GM23338 (cell line): ENCODE measurements around the gene SMARCA2. TPM values are rescaled to one million over a fixed set of nuclear protein-coding genes. Genes with fewer than 3 reads are reported as not detected.

Experiments
- ATAC-seq: fragments of 200-7000 bp; cut with Tn5 transposase; 3 replicates; pipeline ENCODE4 v1.9.1; 2020
- DNase-seq: peaks from one replicate; pipeline ENCODE4 v3.0.0-alpha.2; 2015; ENCODE audit warnings: low spot score
- H2AFZ ChIP-seq: fragments of 200-600 bp; sonication (generic); 2 replicates; pipeline ENCODE4 v1.8.0; 2016; ENCODE audit warnings: antibody characterized with exemption, mild to moderate bottlenecking, moderate library complexity
- H3F3A ChIP-seq: fragments of 200-600 bp; sonication (generic); replicated peaks from 2 replicates; pipeline ENCODE4 v1.8.0; 2017; ENCODE audit warnings: antibody characterized with exemption, mixed run types, low read depth
- H3K27ac ChIP-seq: fragments of 200-600 bp; sonication (generic); 2 replicates; pipeline ENCODE4 v1.6.1; 2016; ENCODE audit warnings: low read depth
- H3K27me3 ChIP-seq: fragments of 200-600 bp; sonication (generic); 2 replicates; pipeline ENCODE4 v1.8.0; 2016; ENCODE audit warnings: mild to moderate bottlenecking, mixed run types, moderate library complexity; ENCODE audit not compliant: insufficient read depth
- H3K36me3 ChIP-seq: fragments of 200-600 bp; sonication (generic); 2 replicates; pipeline ENCODE4 v1.8.0; 2016; ENCODE audit warnings: mild to moderate bottlenecking; ENCODE audit not compliant: insufficient read depth
- H3K4me1 ChIP-seq: fragments of 200-600 bp; sonication (generic); 2 replicates; pipeline ENCODE4 v1.8.0; 2016; ENCODE audit warnings: mild to moderate bottlenecking, moderate library complexity; ENCODE audit not compliant: insufficient read depth
- H3K4me2 ChIP-seq: fragments of 200-600 bp; sonication (generic); 2 replicates; pipeline ENCODE4 v1.7.1; 2017; ENCODE audit warnings: mixed run types
- H3K4me3 ChIP-seq: fragments of 200-600 bp; sonication (generic); 2 replicates; pipeline ENCODE4 v1.6.1; 2016; ENCODE audit warnings: mixed run types
- H3K79me2 ChIP-seq: fragments of 200-600 bp; sonication (generic); replicated peaks from 2 replicates; pipeline ENCODE4 v1.8.0; 2017; ENCODE audit warnings: mild to moderate bottlenecking; ENCODE audit not compliant: insufficient read depth
- H3K9me2 ChIP-seq: fragments of 200-600 bp; sonication (generic); 2 replicates; pipeline ENCODE4 v1.8.0; 2017; ENCODE audit not compliant: insufficient read depth
- H4K20me1 ChIP-seq: fragments of 200-600 bp; sonication (generic); replicated peaks from 2 replicates; pipeline ENCODE4 v1.8.0; 2017; ENCODE audit warnings: mild to moderate bottlenecking; ENCODE audit not compliant: insufficient read depth
- H3K27ac Mint-ChIP-seq: 2 replicates; pipeline ENCODE4 v1.8.0; 2020; ENCODE audit warnings: inconsistent platforms, mild to moderate bottlenecking, moderate library complexity, mixed read lengths
- H3K27me3 Mint-ChIP-seq: 3 replicates; pipeline ENCODE4 v1.8.0; 2022; ENCODE audit warnings: low read depth, mild to moderate bottlenecking, moderate library complexity, mixed read lengths, inconsistent platforms; ENCODE audit not compliant: insufficient read depth, poor library complexity
- H3K36me3 Mint-ChIP-seq: 3 replicates; pipeline ENCODE4 v1.8.0; 2021; ENCODE audit warnings: low read depth, mild to moderate bottlenecking, inconsistent platforms, moderate library complexity, mixed read lengths
- H3K4me1 Mint-ChIP-seq: 3 replicates; pipeline ENCODE4 v1.8.0; 2020; ENCODE audit warnings: mild to moderate bottlenecking, inconsistent platforms, mixed read lengths
- H3K4me3 Mint-ChIP-seq: 3 replicates; pipeline ENCODE4 v1.8.0; 2021; ENCODE audit warnings: moderate library complexity, mild to moderate bottlenecking, inconsistent platforms, mixed read lengths
- H3K9me3 Mint-ChIP-seq: 3 replicates; pipeline ENCODE4 v1.8.0; 2020; ENCODE audit warnings: moderate library complexity, mild to moderate bottlenecking, inconsistent platforms, mixed read lengths
- CREB1 ChIP-seq: fragments of 250-450 bp; sonication (Bioruptor Pico); IDR thresholded peaks from 2 replicates; pipeline ENCODE4 v1.5.0; 2020; ENCODE audit warnings: low read depth, mild to moderate bottlenecking, moderate library complexity
- EZH2 ChIP-seq: fragments of 200-600 bp; sonication (generic); IDR thresholded peaks from one replicate; pipeline ENCODE4 v1.8.0; 2017; ENCODE audit warnings: antibody characterized with exemption, mild to moderate bottlenecking, low read depth; ENCODE audit not compliant: unreplicated experiment
- JUNB ChIP-seq: IDR thresholded peaks from one replicate; pipeline ENCODE4 v1.6.1; 2016; ENCODE audit warnings: antibody characterized with exemption; ENCODE audit not compliant: unreplicated experiment
- POLR2AphosphoS5 ChIP-seq: IDR thresholded peaks from 2 replicates; pipeline ENCODE4 v1.6.1; 2016; ENCODE audit warnings: antibody characterized with exemption, low read depth
- STAT1 ChIP-seq: IDR thresholded peaks from one replicate; pipeline ENCODE4 v1.6.1; 2016; ENCODE audit warnings: antibody characterized with exemption; ENCODE audit not compliant: unreplicated experiment
- ZNF114 ChIP-seq: fragments of 250-450 bp; sonication (Bioruptor Pico); IDR thresholded peaks from 2 replicates; pipeline ENCODE4 v1.5.0; 2020; ENCODE audit warnings: mild to moderate bottlenecking, moderate library complexity
- polyA plus RNA-seq: library from polyadenylated mRNA; unstranded; fragments of >200 nt; fragmentation: Nextera tagmentation; extraction: Ambion mirVana; gene quantifications from 2 replicates; pipeline ENCODE4 v1.2.1, GENCODE V29; 2016
- total RNA-seq: library from RNA; depleted of rRNA; stranded (reverse); fragments of >200 nt; shearing (Covaris generic); gene quantifications from 2 replicates; pipeline ENCODE4 v1.2.3, GENCODE V29; 2014
- TF ChIP-seq, protein P1 (sequence below): IDR thresholded peaks from one replicate; pipeline ENCODE4 v1.6.1; 2018; ENCODE audit warnings: antibody characterized with exemption; ENCODE audit not compliant: unreplicated experiment
- TF ChIP-seq, protein P2 (sequence below), 2 experiments: fragments of 200-600 bp in 1 of 2; sonication (generic) in 1 of 2; conservative IDR thresholded peaks; 2 replicates each; pipeline versions ENCODE4 v1.5.1 to v1.6.1; 2016 to 2017; ENCODE audit warnings: antibody characterized with exemption in 2 of 2, low read depth in 2 of 2, mild to moderate bottlenecking in 2 of 2, moderate library complexity in 1 of 2
- TF ChIP-seq, protein P3 (sequence below): IDR thresholded peaks from 2 replicates; pipeline ENCODE4 v1.6.1; 2016; ENCODE audit warnings: antibody characterized with exemption

SMARCA2 gene
- total and polyA plus RNA-seq, 2 experiments from 2014 or later: 21.7 to 21.9 TPM

DNA sequence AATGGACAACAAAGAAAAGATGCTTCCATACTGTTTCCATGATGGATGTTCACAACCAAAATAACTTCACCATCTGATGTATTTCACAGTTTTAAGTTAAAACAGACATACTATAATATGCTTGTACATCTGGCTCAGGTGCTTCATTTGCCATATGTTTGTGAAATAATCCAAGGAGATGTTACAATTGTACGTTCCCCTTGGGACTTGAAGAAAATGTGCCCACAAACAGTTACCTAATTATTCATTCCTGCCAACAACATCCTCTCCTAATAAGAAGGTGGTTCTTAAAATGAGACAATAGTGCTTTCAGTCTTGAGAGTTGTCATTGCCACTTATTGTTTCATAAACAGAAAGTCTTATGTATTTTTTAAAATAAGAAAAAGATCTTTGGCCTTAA is 33.1 kb upstream of the SMARCA2 start:
- H2AFZ ChIP-seq: no peak overlapping the region
- Mint-ChIP-seq H3K27ac (no peak overlapping the region), H3K4me1 (peaks cover 4% of the 10 kb centered on the region; the same call in 2 of the 3 replicates), H3K27me3 (peaks cover 5% of the 10 kb centered on the region), H3K9me3 (no peaks in the 10 kb centered on the region; the same call in 2 of the 3 replicates), H3K4me3 (no peak overlapping the region), H3K36me3 (no peaks in the 10 kb centered on the region)
- TF ChIP-seq, protein P1, sequence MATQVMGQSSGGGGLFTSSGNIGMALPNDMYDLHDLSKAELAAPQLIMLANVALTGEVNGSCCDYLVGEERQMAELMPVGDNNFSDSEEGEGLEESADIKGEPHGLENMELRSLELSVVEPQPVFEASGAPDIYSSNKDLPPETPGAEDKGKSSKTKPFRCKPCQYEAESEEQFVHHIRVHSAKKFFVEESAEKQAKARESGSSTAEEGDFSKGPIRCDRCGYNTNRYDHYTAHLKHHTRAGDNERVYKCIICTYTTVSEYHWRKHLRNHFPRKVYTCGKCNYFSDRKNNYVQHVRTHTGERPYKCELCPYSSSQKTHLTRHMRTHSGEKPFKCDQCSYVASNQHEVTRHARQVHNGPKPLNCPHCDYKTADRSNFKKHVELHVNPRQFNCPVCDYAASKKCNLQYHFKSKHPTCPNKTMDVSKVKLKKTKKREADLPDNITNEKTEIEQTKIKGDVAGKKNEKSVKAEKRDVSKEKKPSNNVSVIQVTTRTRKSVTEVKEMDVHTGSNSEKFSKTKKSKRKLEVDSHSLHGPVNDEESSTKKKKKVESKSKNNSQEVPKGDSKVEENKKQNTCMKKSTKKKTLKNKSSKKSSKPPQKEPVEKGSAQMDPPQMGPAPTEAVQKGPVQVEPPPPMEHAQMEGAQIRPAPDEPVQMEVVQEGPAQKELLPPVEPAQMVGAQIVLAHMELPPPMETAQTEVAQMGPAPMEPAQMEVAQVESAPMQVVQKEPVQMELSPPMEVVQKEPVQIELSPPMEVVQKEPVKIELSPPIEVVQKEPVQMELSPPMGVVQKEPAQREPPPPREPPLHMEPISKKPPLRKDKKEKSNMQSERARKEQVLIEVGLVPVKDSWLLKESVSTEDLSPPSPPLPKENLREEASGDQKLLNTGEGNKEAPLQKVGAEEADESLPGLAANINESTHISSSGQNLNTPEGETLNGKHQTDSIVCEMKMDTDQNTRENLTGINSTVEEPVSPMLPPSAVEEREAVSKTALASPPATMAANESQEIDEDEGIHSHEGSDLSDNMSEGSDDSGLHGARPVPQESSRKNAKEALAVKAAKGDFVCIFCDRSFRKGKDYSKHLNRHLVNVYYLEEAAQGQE: no peak
- no peak for TF ChIP-seq CREB1 (CRISPR knock-in tag)
- TF ChIP-seq, protein P2, sequence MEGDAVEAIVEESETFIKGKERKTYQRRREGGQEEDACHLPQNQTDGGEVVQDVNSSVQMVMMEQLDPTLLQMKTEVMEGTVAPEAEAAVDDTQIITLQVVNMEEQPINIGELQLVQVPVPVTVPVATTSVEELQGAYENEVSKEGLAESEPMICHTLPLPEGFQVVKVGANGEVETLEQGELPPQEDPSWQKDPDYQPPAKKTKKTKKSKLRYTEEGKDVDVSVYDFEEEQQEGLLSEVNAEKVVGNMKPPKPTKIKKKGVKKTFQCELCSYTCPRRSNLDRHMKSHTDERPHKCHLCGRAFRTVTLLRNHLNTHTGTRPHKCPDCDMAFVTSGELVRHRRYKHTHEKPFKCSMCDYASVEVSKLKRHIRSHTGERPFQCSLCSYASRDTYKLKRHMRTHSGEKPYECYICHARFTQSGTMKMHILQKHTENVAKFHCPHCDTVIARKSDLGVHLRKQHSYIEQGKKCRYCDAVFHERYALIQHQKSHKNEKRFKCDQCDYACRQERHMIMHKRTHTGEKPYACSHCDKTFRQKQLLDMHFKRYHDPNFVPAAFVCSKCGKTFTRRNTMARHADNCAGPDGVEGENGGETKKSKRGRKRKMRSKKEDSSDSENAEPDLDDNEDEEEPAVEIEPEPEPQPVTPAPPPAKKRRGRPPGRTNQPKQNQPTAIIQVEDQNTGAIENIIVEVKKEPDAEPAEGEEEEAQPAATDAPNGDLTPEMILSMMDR (conservative IDR thresholded peaks at IDR 0.05; ENCODE audit: low read depth in 2 of 2): no peak
- TF ChIP-seq ZNF114 (CRISPR knock-in tag): no peak
- TF ChIP-seq STAT1: no peak
- TF ChIP-seq EZH2: no peak
- TF ChIP-seq JUNB: no peak
- TF ChIP-seq, protein P3, sequence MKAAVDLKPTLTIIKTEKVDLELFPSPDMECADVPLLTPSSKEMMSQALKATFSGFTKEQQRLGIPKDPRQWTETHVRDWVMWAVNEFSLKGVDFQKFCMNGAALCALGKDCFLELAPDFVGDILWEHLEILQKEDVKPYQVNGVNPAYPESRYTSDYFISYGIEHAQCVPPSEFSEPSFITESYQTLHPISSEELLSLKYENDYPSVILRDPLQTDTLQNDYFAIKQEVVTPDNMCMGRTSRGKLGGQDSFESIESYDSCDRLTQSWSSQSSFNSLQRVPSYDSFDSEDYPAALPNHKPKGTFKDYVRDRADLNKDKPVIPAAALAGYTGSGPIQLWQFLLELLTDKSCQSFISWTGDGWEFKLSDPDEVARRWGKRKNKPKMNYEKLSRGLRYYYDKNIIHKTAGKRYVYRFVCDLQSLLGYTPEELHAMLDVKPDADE: no peak
- DNase-seq: no peak
- no peaks in the 10 kb centered on the region; the same call in none of the 2 replicates for H3K9me2 ChIP-seq
- H3K36me3 ChIP-seq: no peaks in the 10 kb centered on the region
- H3K4me2 ChIP-seq: no peak overlapping the region
- ATAC-seq: no peak
- no peaks in the 10 kb centered on the region for H3K27me3 ChIP-seq
- no peaks in the 10 kb centered on the region for H4K20me1 ChIP-seq
- no peaks in the 10 kb centered on the region; the same call in 1 of the 2 replicates for H3K4me1 ChIP-seq
- no peaks in the 10 kb centered on the region for H3K79me2 ChIP-seq
- H3K4me3 ChIP-seq: no peak overlapping the region
- H3K27ac ChIP-seq: no peak overlapping the region
- H3F3A ChIP-seq: no peaks in the 10 kb centered on the region

DNA sequence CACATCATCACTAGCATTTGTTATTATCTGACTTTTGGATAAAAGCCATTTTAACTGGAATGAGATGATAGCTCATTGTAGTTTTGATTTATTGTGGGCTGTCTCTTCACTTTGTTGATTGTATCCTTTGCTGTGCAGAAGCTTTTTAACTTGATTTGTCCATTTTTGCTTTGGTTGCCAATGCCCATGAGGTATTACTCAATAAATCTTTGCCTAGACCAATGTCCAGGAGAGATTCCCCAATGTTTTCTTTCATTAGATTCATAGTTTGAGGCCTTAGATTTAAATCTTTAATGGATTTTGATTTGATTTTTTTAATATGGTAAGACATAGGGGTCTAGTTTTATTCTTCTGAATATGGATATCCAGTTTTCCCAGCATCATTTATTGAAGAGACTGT is 28.8 kb upstream of the SMARCA2 start:
- no peak overlapping the region for H3K4me3 ChIP-seq
- no peaks in the 10 kb centered on the region for H3K36me3 ChIP-seq
- H3K9me3 Mint-ChIP-seq: no peaks in the 10 kb centered on the region; the same call in 2 of the 3 replicates
- H3K27me3 ChIP-seq: no peaks in the 10 kb centered on the region
- no peak overlapping the region for H3K4me2 ChIP-seq
- no peaks in the 10 kb centered on the region for H3K9me2 ChIP-seq
- no peaks in the 10 kb centered on the region for H3K79me2 ChIP-seq
- peaks cover 4% of the 10 kb centered on the region; the same call in 2 of the 3 replicates for H3K4me1 Mint-ChIP-seq
- H2AFZ ChIP-seq: no peak overlapping the region
- peaks cover 6% of the 10 kb centered on the region; the same call in 1 of the 2 replicates for H3K4me1 ChIP-seq
- no peak overlapping the region for H3K27ac ChIP-seq
- DNase-seq: no peak
- peaks cover 3% of the 10 kb centered on the region for H3K27me3 Mint-ChIP-seq
- no peaks in the 10 kb centered on the region for H3K36me3 Mint-ChIP-seq
- H3F3A ChIP-seq: no peaks in the 10 kb centered on the region
- H3K4me3 Mint-ChIP-seq: no peak overlapping the region
- no peak overlapping the region for H3K27ac Mint-ChIP-seq
- no peak for ATAC-seq
- no peak for TF ChIP-seq POLR2AphosphoS5
- no peaks in the 10 kb centered on the region for H4K20me1 ChIP-seq
